H9 (cell line): ENCODE data around the gene F10. TPM values are rescaled to one million over a fixed set of nuclear protein-coding genes. Genes with fewer than 3 reads are reported as not detected.

Experiments
- DNase-seq: peaks from one replicate; pipeline ENCODE4 v3.0.0-alpha.2; 2017
- H2AFZ ChIP-seq: one replicate; pipeline ENCODE4 v1.6.1; 2013; ENCODE audit warnings: mild to moderate bottlenecking, low read length, control low read depth, moderate library complexity
- H2AK5ac ChIP-seq: 2 replicates; pipeline ENCODE4 v1.6.1; 2013; ENCODE audit warnings: low read length, control low read depth, mixed read lengths; ENCODE audit not compliant: insufficient read length
- H2BK120ac ChIP-seq: one replicate; pipeline ENCODE4 v1.6.1; 2013; ENCODE audit warnings: low read depth, mild to moderate bottlenecking, low read length, control low read depth, inconsistent platforms; ENCODE audit not compliant: poor library complexity, severe bottlenecking
- H2BK12ac ChIP-seq: 2 replicates; pipeline ENCODE4 v1.6.1; 2013; ENCODE audit warnings: low read length, control low read depth, mixed read lengths, low read depth; ENCODE audit not compliant: insufficient read length
- H2BK15ac ChIP-seq: 2 replicates; pipeline ENCODE4 v1.6.1; 2013; ENCODE audit warnings: low read depth, low read length, control low read depth
- H2BK20ac ChIP-seq: one replicate; pipeline ENCODE4 v1.6.1; 2013; ENCODE audit warnings: low read depth, mild to moderate bottlenecking, low read length, control low read depth, inconsistent platforms; ENCODE audit not compliant: poor library complexity, severe bottlenecking
- H2BK5ac ChIP-seq: 2 replicates; pipeline ENCODE4 v1.6.1; 2013; ENCODE audit warnings: low read length, control low read depth, mixed read lengths; ENCODE audit not compliant: insufficient read length
- H3K14ac ChIP-seq: 2 replicates; pipeline ENCODE4 v1.6.1; 2013; ENCODE audit warnings: low read length, control low read depth; ENCODE audit not compliant: insufficient read depth
- H3K18ac ChIP-seq: 2 replicates; pipeline ENCODE4 v1.6.1; 2013; ENCODE audit warnings: low read depth, mild to moderate bottlenecking, mixed read lengths, low read length, control low read depth; ENCODE audit not compliant: insufficient read length
- H3K23ac ChIP-seq: 2 replicates; pipeline ENCODE4 v1.6.1; 2013; ENCODE audit warnings: low read length, control low read depth, mixed read lengths, low read depth; ENCODE audit not compliant: insufficient read length
- H3K23me2 ChIP-seq: 2 replicates; pipeline ENCODE4 v1.6.1; 2013; ENCODE audit warnings: low read depth, mild to moderate bottlenecking, mixed read lengths, low read length, control low read depth; ENCODE audit not compliant: insufficient read length, poor library complexity, severe bottlenecking
- H3K27ac ChIP-seq: 2 replicates; pipeline ENCODE4 v1.5.1; 2013; ENCODE audit warnings: low read length, control low read depth, mixed read lengths, low read depth; ENCODE audit not compliant: insufficient read length
- H3K27me3 ChIP-seq: 2 replicates; pipeline ENCODE4 v1.6.1; 2013; ENCODE audit warnings: low read length, control low read depth, inconsistent platforms; ENCODE audit not compliant: insufficient read depth
- H3K4ac ChIP-seq: 2 replicates; pipeline ENCODE4 v1.6.1; 2013; ENCODE audit warnings: low read depth, mild to moderate bottlenecking, control low read depth, inconsistent platforms, low read length, moderate library complexity
- H3K4me1 ChIP-seq: 2 replicates; pipeline ENCODE4 v1.6.1; 2013; ENCODE audit warnings: low read length, control low read depth, inconsistent platforms; ENCODE audit not compliant: insufficient read depth
- H3K4me2 ChIP-seq: 2 replicates; pipeline ENCODE4 v1.6.1; 2013; ENCODE audit warnings: low read length, control low read depth, mixed read lengths; ENCODE audit not compliant: insufficient read length, insufficient read depth
- H3K56ac ChIP-seq: 2 replicates; pipeline ENCODE4 v1.6.1; 2013; ENCODE audit warnings: low read depth, mild to moderate bottlenecking, mixed read lengths, low read length, control low read depth; ENCODE audit not compliant: insufficient read length
- H3K79me1 ChIP-seq: 2 replicates; pipeline ENCODE4 v1.6.1; 2013; ENCODE audit warnings: low read depth, mild to moderate bottlenecking, moderate library complexity, low read length, control low read depth, inconsistent platforms; ENCODE audit not compliant: insufficient read depth, poor library complexity, severe bottlenecking
- H3K79me2 ChIP-seq: 2 replicates; pipeline ENCODE4 v1.6.1; 2013; ENCODE audit warnings: low read length, control low read depth, inconsistent platforms; ENCODE audit not compliant: insufficient read depth
- H3K9ac ChIP-seq: 2 replicates; pipeline ENCODE4 v1.6.1; 2013; ENCODE audit warnings: low read length, control low read depth, mixed read lengths; ENCODE audit not compliant: insufficient read length; ENCODE audit errors: extremely low read depth
- H3K9me3 ChIP-seq: one replicate; pipeline ENCODE4 v1.6.1; 2013; ENCODE audit warnings: low read depth, low read length, inconsistent platforms; ENCODE audit not compliant: control insufficient read depth
- H3T11ph ChIP-seq: one replicate; pipeline ENCODE4 v1.6.1; 2013; ENCODE audit warnings: mild to moderate bottlenecking, low read length, control low read depth, inconsistent platforms
- H4K20me1 ChIP-seq: one replicate; pipeline ENCODE4 v1.6.1; 2013; ENCODE audit not compliant: control insufficient read depth, insufficient read length, insufficient read depth
- H4K5ac ChIP-seq: 2 replicates; pipeline ENCODE4 v1.6.1; 2013; ENCODE audit warnings: low read depth, mild to moderate bottlenecking, mixed read lengths, low read length, control low read depth; ENCODE audit not compliant: insufficient read length
- H4K8ac ChIP-seq: replicated peaks from 2 replicates; pipeline ENCODE4 v1.6.1; 2013; ENCODE audit warnings: low read length, control low read depth, mixed read lengths, low read depth; ENCODE audit not compliant: insufficient read length
- H4K91ac ChIP-seq: 2 replicates; pipeline ENCODE4 v1.6.1; 2013; ENCODE audit warnings: low read depth, mild to moderate bottlenecking, moderate library complexity, mixed read lengths, low read length, control low read depth; ENCODE audit not compliant: insufficient read length
- H3K27ac Mint-ChIP-seq, 3 experiments: 2 replicates in 2 of 3; 3 replicates in 1 of 3; pipeline ENCODE4 v1.8.0; 2020 to 2021; ENCODE audit warnings: mixed read lengths in 3 of 3, mild to moderate bottlenecking in 1 of 3, moderate library complexity in 1 of 3
- H3K27me3 Mint-ChIP-seq: 2 replicates; pipeline ENCODE4 v1.8.0; 2021; ENCODE audit warnings: low read depth, mild to moderate bottlenecking, moderate library complexity, mixed read lengths
- H3K36me3 Mint-ChIP-seq, 3 experiments: 2 replicates in 2 of 3; 3 replicates in 1 of 3; pipeline ENCODE4 v1.8.0; 2020 to 2021; ENCODE audit warnings: low read depth in 3 of 3, mixed read lengths in 3 of 3; ENCODE audit not compliant: insufficient read depth in 1 of 3
- H3K4me1 Mint-ChIP-seq, 2 experiments: 2 replicates each; pipeline ENCODE4 v1.8.0; 2020; ENCODE audit warnings: mixed read lengths in 2 of 2
- H3K4me3 Mint-ChIP-seq, 2 experiments: 2 replicates in 1 of 2; 3 replicates in 1 of 2; pipeline ENCODE4 v1.8.0; 2020 to 2021; ENCODE audit warnings: mild to moderate bottlenecking in 2 of 2, mixed read lengths in 2 of 2, moderate library complexity in 1 of 2
- H3K9me3 Mint-ChIP-seq, 2 experiments: 2 replicates in 1 of 2; 3 replicates in 1 of 2; pipeline ENCODE4 v1.8.0; 2020; ENCODE audit warnings: mild to moderate bottlenecking in 2 of 2, mixed read lengths in 2 of 2, moderate library complexity in 1 of 2
- WGBS: extraction: QIAGEN DNeasy Blood & Tissue Kit; methylation state at CpG from one replicate; pipeline ENCODE4 v1.1.7; 2013; ENCODE audit warnings: missing lambda C conversion rate, low lambda C conversion rate, mixed read lengths; ENCODE audit not compliant: insufficient read length; ENCODE audit errors: extremely low coverage; 5-methylcytosine and 5-hydroxymethylcytosine counted together
- total RNA-seq: library from RNA; stranded (reverse); gene quantifications from 2 replicates; pipeline ENCODE4 v1.2.1, GENCODE V29; 2021
- TF ChIP-seq, protein P1 (sequence below): fragments of 200-600 bp; sonication (generic); conservative IDR thresholded peaks from 3 replicates; pipeline ENCODE4 v1.8.0; 2021; ENCODE audit warnings: antibody characterized with exemption, mild to moderate bottlenecking

The F10 gene
- total RNA-seq, 1 experiment from 2014 or later: 1.7 TPM

DNA sequence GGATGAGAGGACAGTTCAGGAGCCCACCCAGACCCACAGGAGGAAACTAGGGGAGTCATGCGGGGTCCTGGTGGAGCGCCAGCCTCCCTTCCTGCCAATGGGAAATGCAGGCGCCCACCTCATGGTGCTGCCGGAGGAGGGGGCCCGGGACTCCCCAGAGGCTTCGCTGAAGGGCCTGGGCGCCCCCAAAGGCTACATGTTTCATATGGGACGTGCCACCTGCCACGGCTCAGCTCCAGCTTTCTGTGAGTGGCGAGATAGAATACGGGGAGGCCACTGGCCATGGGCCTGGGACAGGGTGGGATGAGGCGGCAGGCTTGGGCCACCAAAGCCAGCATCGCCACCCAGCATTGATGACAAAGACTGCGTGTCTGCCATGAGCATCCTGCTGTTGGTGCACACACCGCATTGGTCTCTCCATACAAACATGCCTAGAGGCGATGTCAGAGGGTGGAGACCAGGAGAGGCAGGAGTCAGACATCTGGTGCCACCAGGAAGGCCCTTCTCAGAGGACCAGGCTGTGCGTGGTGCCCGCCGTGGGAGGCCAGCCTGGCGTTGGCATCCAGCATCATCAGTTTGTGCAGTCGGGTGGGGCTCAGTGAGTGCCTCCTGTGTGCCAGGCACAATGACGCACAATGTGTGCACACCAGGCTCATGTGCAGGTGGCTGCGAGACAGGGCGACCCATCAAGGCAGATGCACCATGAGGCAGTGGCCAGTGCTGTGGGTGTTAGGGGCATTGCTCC is 1.2 kb upstream of the F10 start:
- no peaks in the 10 kb centered on the region for H3K79me2 ChIP-seq
- no peak overlapping the region for H2AK5ac ChIP-seq
- H3K9me3 ChIP-seq: no peaks in the 10 kb centered on the region
- no peak overlapping the region for H2BK12ac ChIP-seq
- Mint-ChIP-seq H3K4me1 (peaks cover 10 to 15% of the 10 kb centered on the region in 2 experiments), H3K4me3 (no peak overlapping the region), H3K27ac (no peak overlapping the region), H3K9me3 (no peaks in the 10 kb centered on the region), H3K36me3 (no peaks in the 10 kb centered on the region), H3K27me3 (peaks cover 27% of the 10 kb centered on the region)
- TF ChIP-seq, protein P1, sequence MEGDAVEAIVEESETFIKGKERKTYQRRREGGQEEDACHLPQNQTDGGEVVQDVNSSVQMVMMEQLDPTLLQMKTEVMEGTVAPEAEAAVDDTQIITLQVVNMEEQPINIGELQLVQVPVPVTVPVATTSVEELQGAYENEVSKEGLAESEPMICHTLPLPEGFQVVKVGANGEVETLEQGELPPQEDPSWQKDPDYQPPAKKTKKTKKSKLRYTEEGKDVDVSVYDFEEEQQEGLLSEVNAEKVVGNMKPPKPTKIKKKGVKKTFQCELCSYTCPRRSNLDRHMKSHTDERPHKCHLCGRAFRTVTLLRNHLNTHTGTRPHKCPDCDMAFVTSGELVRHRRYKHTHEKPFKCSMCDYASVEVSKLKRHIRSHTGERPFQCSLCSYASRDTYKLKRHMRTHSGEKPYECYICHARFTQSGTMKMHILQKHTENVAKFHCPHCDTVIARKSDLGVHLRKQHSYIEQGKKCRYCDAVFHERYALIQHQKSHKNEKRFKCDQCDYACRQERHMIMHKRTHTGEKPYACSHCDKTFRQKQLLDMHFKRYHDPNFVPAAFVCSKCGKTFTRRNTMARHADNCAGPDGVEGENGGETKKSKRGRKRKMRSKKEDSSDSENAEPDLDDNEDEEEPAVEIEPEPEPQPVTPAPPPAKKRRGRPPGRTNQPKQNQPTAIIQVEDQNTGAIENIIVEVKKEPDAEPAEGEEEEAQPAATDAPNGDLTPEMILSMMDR: no peak
- no peaks in the 10 kb centered on the region for H4K20me1 ChIP-seq
- H3K14ac ChIP-seq: no peak overlapping the region; the same call in 1 of the 2 replicates
- no peaks in the 10 kb centered on the region for H3K79me1 ChIP-seq
- no peak overlapping the region for H2BK20ac ChIP-seq
- H3K23me2 ChIP-seq: no peaks in the 10 kb centered on the region
- H2BK5ac ChIP-seq: no peak overlapping the region
- no peak overlapping the region for H4K91ac ChIP-seq
- no peak overlapping the region for H3K56ac ChIP-seq
- H3K18ac ChIP-seq: peak overlapping the region; percentile 16
- no peak overlapping the region for H4K5ac ChIP-seq
- H2BK120ac ChIP-seq: no peak overlapping the region
- H3K4me1 ChIP-seq: no peaks in the 10 kb centered on the region; the same call in 1 of the 2 replicates
- no peak overlapping the region for H3K4ac ChIP-seq
- no peak for DNase-seq
- WGBS: no CpG with 5 or more reads among the region's 24 CpGs
- no peak overlapping the region for H3T11ph ChIP-seq
- no peak overlapping the region for H3K23ac ChIP-seq
- H3K27me3 ChIP-seq: no peaks in the 10 kb centered on the region
- H3K4me2 ChIP-seq: no peak overlapping the region
- no peak overlapping the region for H2BK15ac ChIP-seq
- H3K9ac ChIP-seq: no peak overlapping the region
- no peak overlapping the region for H2AFZ ChIP-seq
- no peak overlapping the region for H4K8ac ChIP-seq
- H3K27ac ChIP-seq: no peak overlapping the region
